GM18502 (cell line): ENCODE data around the gene FBXL5.

Experiments
- ATAC-seq: cut with Tn5 transposase; IDR thresholded peaks from one replicate; pipeline ENCODE4 v1.9.1; 2021; ENCODE audit warnings: mild to moderate bottlenecking; ENCODE audit not compliant: unreplicated experiment, poor library complexity

The FBXL5 gene

GRCh38 chr4:15569746-15570145 is 85.4 kb downstream of the FBXL5 start:
- ATAC-seq, result no peak

DNA sequence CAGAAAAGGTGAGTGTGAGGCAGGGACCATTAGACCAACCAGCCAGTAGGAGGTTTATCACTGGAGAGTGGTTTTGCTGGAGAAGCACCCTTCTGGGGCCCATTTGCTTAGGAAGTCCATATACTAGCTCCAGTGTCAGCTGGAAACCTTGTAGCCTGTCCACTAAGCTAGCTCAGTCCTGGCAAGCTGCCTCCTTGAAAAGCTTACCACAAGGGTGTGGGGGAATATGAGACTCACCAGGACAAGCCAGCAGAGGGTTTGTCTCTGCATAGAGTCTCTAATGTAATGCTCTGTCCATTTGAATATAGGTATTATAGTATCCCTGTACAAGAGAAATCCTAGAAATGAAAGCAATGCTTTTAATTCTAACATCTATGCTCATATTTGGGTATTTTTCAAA is 86.3 kb downstream of the FBXL5 start:
- no peak for ATAC-seq

- no peak for ATAC-seq
These were observed 91.3 kb downstream of the FBXL5 start for GRCh38 chr4:15563871-15564270.

DNA sequence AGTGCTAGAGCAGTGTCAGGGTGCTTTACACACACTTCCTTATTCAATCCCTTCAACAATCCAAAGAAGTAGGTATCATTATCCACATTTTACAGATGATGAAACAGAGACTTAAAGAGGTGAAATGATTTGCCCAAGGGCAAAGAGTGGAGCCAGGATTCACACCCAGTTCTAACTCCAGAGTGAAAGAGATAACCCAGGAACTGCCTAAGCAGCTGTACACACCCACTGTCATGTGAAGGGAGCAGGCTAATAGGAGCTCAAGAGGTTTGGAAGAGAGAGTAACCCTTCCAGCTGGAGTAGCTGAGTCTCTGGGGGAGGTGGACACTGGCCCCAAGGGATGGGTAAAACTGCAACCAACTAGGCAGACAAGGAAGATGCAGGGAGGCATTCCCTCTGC is 92.5 kb downstream of the FBXL5 start:
- no peak for ATAC-seq

DNA sequence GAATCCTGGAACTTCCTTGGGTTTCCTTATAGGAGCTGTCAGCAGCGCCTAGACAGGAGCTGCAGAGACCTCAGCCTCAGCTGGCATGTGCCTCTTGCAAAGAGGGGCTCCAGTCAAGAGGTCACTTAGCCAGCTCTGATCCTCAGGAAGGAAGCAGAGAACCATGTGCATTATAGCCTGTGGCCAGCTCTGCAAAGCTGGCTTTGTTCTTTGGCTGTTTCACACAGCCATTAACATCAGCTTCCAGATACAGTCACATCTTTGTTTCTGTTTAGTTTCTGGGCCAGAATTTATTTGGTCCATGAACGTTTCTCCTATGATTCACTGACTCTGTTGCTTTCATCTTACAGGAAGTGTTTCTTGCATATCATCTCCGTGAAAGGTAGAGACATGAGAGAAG is 93.0 kb downstream of the FBXL5 start:
- ATAC-seq, result no peak

GRCh38 chr4:15558561-15558960 is 96.6 kb downstream of the FBXL5 start:
- ATAC-seq, result no peak

- no peak for ATAC-seq
These were observed 97.2 kb downstream of the FBXL5 start for GRCh38 chr4:15557786-15558550.

GRCh38 chr4:15556511-15557092 is 98.6 kb downstream of the FBXL5 start:
- no peak for ATAC-seq
